Peyer's patch (tissue), 4 donors: ENCODE results near the gene EVL. TPM values are rescaled to one million over a fixed set of nuclear protein-coding genes. Genes with fewer than 3 reads are reported as not detected.

Source experiments
- DNase-seq, 3 donors: peaks; one replicate each; pipeline ENCODE4 v3.0.0-alpha.2; 2017 to 2019
- H3K27ac ChIP-seq, 4 donors: fragments of 200-600 bp; sonication (generic); one replicate each; pipeline ENCODE4 v1.5.1; 2016 to 2019
- H3K27me3 ChIP-seq, 2 donors: fragments of 200-600 bp; sonication (generic); one replicate each; pipeline ENCODE4 v1.5.1; 2019
- H3K36me3 ChIP-seq, 3 donors: fragments of 200-600 bp; sonication (generic); one replicate each; pipeline ENCODE4 v1.5.1; 2016 to 2019
- H3K4me1 ChIP-seq, 4 donors: fragments of 200-600 bp; sonication (generic); one replicate each; pipeline ENCODE4 v1.5.1; 2016 to 2019
- H3K4me3 ChIP-seq, 4 donors: fragments of 200-600 bp; sonication (generic); 1 replicate in 3 of 4; 2 replicates in 1 of 4; pipeline ENCODE4 v1.5.1; 2016 to 2019; ENCODE audit warnings: mild to moderate bottlenecking in 1 of 4
- H3K9me3 ChIP-seq, 4 donors: fragments of 200-600 bp; sonication (generic); one replicate each; pipeline ENCODE4 v1.5.1; 2016 to 2019; ENCODE audit warnings: mild to moderate bottlenecking in 1 of 4
- CTCF ChIP-seq, 6 experiments: fragments of 450-650 bp in 4 of 6; fragments of 200-600 bp in 2 of 6; sonication (generic) in 1 of 6; IDR thresholded peaks; one replicate each; pipeline ENCODE4 v1.5.1; 2017 to 2019; ENCODE audit warnings: antibody characterized with exemption in 6 of 6, mild to moderate bottlenecking in 3 of 6, moderate library complexity in 1 of 6
- POLR2A ChIP-seq, 2 donors: fragments of 450-650 bp; IDR thresholded peaks; one replicate each; pipeline ENCODE4 v1.5.1; 2017; ENCODE audit warnings: antibody characterized with exemption in 2 of 2, mild to moderate bottlenecking in 2 of 2, moderate library complexity in 2 of 2
- total RNA-seq, 4 donors: library from RNA; depleted of rRNA; stranded (reverse); fragments of >200 nt; gene quantifications; one replicate each; pipeline ENCODE4 v1.1.0, GENCODE V29; 2016

The EVL gene
- total RNA-seq, 4 donors from 2014 or later, result 44.9 to 409 (median 110) TPM

GRCh38 chr14:100056964-100057795 is 8.0 kb upstream of the EVL start:
- Histone ChIP-seq H3K4me3 (no peak overlapping the region), H3K27ac (peak overlapping the region in 1 of 4 donors; percentile 33), H3K27me3 (no peaks in the 10 kb centered on the region), H3K36me3 (no peaks in the 10 kb centered on the region), H3K4me1 (peaks cover 0 to 8% (median 2%) of the 10 kb centered on the region in 4 donors), H3K9me3 (no peaks in the 10 kb centered on the region)
- TF ChIP-seq CTCF (IDR thresholded peaks at IDR 0.05) (peak in 5 of 6 experiments; percentile 40 to 45 (median 42)), POLR2A (IDR thresholded peaks at IDR 0.05) (no peak)
- no peak for DNase-seq

GRCh38 chr14:100058777-100059437 is 6.3 kb upstream of the EVL start:
- no peaks in the 10 kb centered on the region for H3K36me3 ChIP-seq
- no peaks in the 10 kb centered on the region for H3K9me3 ChIP-seq
- TF ChIP-seq POLR2A (IDR thresholded peaks at IDR 0.05) (no peak), CTCF (IDR thresholded peaks at IDR 0.05) (no peak)
- no peak for DNase-seq
- peak overlapping the region in 3 of 4 donors; percentile 22 to 53 (median 37) for H3K27ac ChIP-seq
- H3K4me1 ChIP-seq, result peaks cover 0 to 8% (median 3%) of the 10 kb centered on the region in 4 donors
- no peaks in the 10 kb centered on the region for H3K27me3 ChIP-seq
- H3K4me3 ChIP-seq, result no peak overlapping the region

- DNase-seq, result no peak
- peak overlapping the region in 2 of 4 donors; percentile 34 to 53 for H3K27ac ChIP-seq
- H3K36me3 ChIP-seq, result no peaks in the 10 kb centered on the region
- no peak overlapping the region for H3K4me3 ChIP-seq
- H3K9me3 ChIP-seq, result no peaks in the 10 kb centered on the region
- no peaks in the 10 kb centered on the region for H3K27me3 ChIP-seq
- H3K4me1 ChIP-seq, result peaks cover 0 to 11% (median 5%) of the 10 kb centered on the region in 4 donors
- TF ChIP-seq CTCF (IDR thresholded peaks at IDR 0.05), result no peak
- no peak for TF ChIP-seq POLR2A (IDR thresholded peaks at IDR 0.05)
Observed at GRCh38 chr14:100059438-100059781, 5.8 kb upstream of the EVL start.

- H3K9me3 ChIP-seq, result no peaks in the 10 kb centered on the region
- no peak overlapping the region for H3K27ac ChIP-seq
- no peak for DNase-seq
- H3K4me1 ChIP-seq, result peaks cover 0 to 17% (median 8%) of the 10 kb centered on the region in 4 donors
- TF ChIP-seq CTCF (IDR thresholded peaks at IDR 0.05) (no peak), POLR2A (IDR thresholded peaks at IDR 0.05) (no peak)
- H3K27me3 ChIP-seq, result no peaks in the 10 kb centered on the region
- H3K36me3 ChIP-seq, result no peaks in the 10 kb centered on the region
- no peak overlapping the region for H3K4me3 ChIP-seq
Observed at GRCh38 chr14:100060760-100061159, 4.5 kb upstream of the EVL start.

GRCh38 chr14:100062590-100062989 is 2.6 kb upstream of the EVL start:
- Histone ChIP-seq H3K27ac (peak overlapping the region; percentile 54 to 93 (median 77)), H3K9me3 (no peaks in the 10 kb centered on the region), H3K4me1 (peaks cover 0 to 17% (median 8%) of the 10 kb centered on the region in 4 donors)

More at GRCh38 chr14:100062590-100062989, 2.6 kb upstream of the EVL start:
- H3K27me3 ChIP-seq, result no peaks in the 10 kb centered on the region
- peak overlapping the region in 1 of 4 donors; percentile 7 for H3K4me3 ChIP-seq
- no peak for DNase-seq
- no peak for TF ChIP-seq POLR2A (IDR thresholded peaks at IDR 0.05)
- H3K36me3 ChIP-seq, result no peaks in the 10 kb centered on the region
